IMR-90 (cell line): ENCODE data around the gene RNF4.

ENCODE experiments used
- CEBPB ChIP-seq: IDR thresholded peaks from 2 replicates; pipeline ENCODE4 v1.6.1; 2012; ENCODE audit warnings: low read depth, low read length, improper control_type of control experiment
- POLR2A ChIP-seq: IDR thresholded peaks from 2 replicates; pipeline ENCODE4 v1.6.1; 2012; ENCODE audit warnings: mild to moderate bottlenecking, low read depth, low read length
- RAD21 ChIP-seq: IDR thresholded peaks from 2 replicates; pipeline ENCODE4 v1.6.1; 2012; ENCODE audit warnings: low read length, improper control_type of control experiment
- RFX5 ChIP-seq: IDR thresholded peaks from 2 replicates; pipeline ENCODE4 v1.8.0; 2012; ENCODE audit warnings: low read depth, mild to moderate bottlenecking, low read length, moderate library complexity
- SMC3 ChIP-seq: fragments of 150-350 bp; IDR thresholded peaks from 2 replicates; pipeline ENCODE4 v1.6.1; 2016; ENCODE audit warnings: low read depth, mild to moderate bottlenecking, antibody characterized with exemption, low read length, moderate library complexity
- TF ChIP-seq, protein P1 (sequence below): conservative IDR thresholded peaks from 2 replicates; pipeline ENCODE4 v1.5.1; 2012; ENCODE audit warnings: mild to moderate bottlenecking, low read depth, low read length, improper control_type of control experiment

DNA sequence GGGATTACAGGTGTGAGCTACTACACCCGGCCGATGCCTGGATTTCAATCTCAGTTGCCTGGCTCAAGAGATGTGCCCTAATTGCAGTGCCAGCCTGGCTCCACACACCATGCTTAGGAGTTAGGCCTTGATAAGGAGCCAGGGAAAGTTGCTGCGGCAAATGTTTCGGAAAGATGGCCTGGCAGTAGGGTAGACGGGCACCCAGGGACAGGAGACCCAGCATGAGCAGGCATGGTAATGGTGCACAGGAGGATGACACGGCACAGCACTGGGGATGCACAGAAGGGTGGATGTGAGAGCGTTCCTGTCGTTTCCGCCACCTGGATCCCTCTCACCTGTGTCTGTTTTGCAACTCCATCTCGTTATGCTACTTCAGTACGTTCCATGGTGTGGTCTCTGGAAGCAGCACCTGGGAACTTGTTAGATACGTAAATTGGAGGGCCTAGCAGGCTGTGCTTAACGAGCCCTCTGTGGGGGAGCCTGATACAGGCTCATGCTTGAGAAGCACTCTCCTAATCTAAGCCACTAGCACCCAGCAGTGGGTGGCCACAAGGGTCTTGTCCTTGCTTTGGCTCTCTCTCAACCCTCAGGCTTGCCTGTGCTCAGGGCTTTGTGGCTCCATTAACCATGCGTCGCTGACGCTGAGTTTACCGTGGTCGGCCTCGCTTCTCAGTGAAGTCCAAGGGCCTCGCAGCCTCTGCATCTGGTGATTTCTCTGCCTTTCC is 20.3 kb downstream of the RNF4 start:
- TF ChIP-seq POLR2A (no peak), CEBPB (no peak), RAD21 (no peak), SMC3 (no peak), RFX5 (no peak)
- TF ChIP-seq, protein P1, sequence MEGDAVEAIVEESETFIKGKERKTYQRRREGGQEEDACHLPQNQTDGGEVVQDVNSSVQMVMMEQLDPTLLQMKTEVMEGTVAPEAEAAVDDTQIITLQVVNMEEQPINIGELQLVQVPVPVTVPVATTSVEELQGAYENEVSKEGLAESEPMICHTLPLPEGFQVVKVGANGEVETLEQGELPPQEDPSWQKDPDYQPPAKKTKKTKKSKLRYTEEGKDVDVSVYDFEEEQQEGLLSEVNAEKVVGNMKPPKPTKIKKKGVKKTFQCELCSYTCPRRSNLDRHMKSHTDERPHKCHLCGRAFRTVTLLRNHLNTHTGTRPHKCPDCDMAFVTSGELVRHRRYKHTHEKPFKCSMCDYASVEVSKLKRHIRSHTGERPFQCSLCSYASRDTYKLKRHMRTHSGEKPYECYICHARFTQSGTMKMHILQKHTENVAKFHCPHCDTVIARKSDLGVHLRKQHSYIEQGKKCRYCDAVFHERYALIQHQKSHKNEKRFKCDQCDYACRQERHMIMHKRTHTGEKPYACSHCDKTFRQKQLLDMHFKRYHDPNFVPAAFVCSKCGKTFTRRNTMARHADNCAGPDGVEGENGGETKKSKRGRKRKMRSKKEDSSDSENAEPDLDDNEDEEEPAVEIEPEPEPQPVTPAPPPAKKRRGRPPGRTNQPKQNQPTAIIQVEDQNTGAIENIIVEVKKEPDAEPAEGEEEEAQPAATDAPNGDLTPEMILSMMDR: no peak
